HepG2 (cell line): ENCODE data around the gene ZSWIM8. TPM values are rescaled to one million over a fixed set of nuclear protein-coding genes. Genes with fewer than 3 reads are reported as not detected.

ENCODE experiments used
- ASH2L ChIP-seq: fragments of 300-600, 200-600 bp; sonication (generic); IDR thresholded peaks from 2 replicates; pipeline ENCODE4 v1.7.0; 2017; ENCODE audit warnings: low read depth, mild to moderate bottlenecking, moderate library complexity, mixed read lengths, low read length; ENCODE audit not compliant: insufficient read length
- ATF1 ChIP-seq: IDR thresholded peaks from 2 replicates; pipeline ENCODE4 v1.6.1; 2016; ENCODE audit warnings: mild to moderate bottlenecking, control low read depth
- IRF2 ChIP-seq: IDR thresholded peaks from 2 replicates; pipeline ENCODE4 v1.6.1; 2018; ENCODE audit warnings: missing genetic modification reagents, missing compliant biosample characterization
- KLF16 ChIP-seq, 2 experiments: sonication (generic) in 1 of 2; formaldehyde crosslinking in 1 of 2; IDR thresholded peaks; 2 replicates each; pipeline versions ENCODE4 v1.6.1 to v1.8.0; 2016 to 2023; ENCODE audit warnings: missing genetic modification reagents in 2 of 2, missing compliant biosample characterization in 1 of 2
- LCORL ChIP-seq, 2 experiments: fragments of 450-650 bp in 1 of 2; sonication (generic) in 1 of 2; formaldehyde crosslinking in 1 of 2; IDR thresholded peaks; 2 replicates each; pipeline versions ENCODE4 v1.5.0 to v1.6.1; 2017 to 2020; ENCODE audit warnings: antibody characterized with exemption in 1 of 2, missing genetic modification reagents in 1 of 2
- NFYB ChIP-seq: sonication (generic); formaldehyde crosslinking; IDR thresholded peaks from 2 replicates; pipeline ENCODE4 v1.4.0; 2020; ENCODE audit warnings: missing genetic modification reagents
- RELA ChIP-seq: sonication (generic); formaldehyde crosslinking; IDR thresholded peaks from 2 replicates; pipeline ENCODE4 v1.4.0; 2020; ENCODE audit warnings: missing genetic modification reagents
- SAFB2 ChIP-seq: sonication (generic); formaldehyde crosslinking; IDR thresholded peaks from 2 replicates; pipeline ENCODE4 v1.5.1; 2020; ENCODE audit warnings: missing genetic modification reagents, low read depth, mild to moderate bottlenecking, borderline replicate concordance
- SRSF9 ChIP-seq: fragments of 200-400 bp; formaldehyde crosslinking; IDR thresholded peaks from 2 replicates; pipeline ENCODE4 v1.6.1; 2018; ENCODE audit warnings: borderline replicate concordance, mild to moderate bottlenecking, low read depth, low read length; ENCODE audit not compliant: insufficient read depth, poor library complexity, severe bottlenecking
- SUZ12 ChIP-seq: fragments of 150-350 bp; IDR thresholded peaks from 2 replicates; pipeline ENCODE4 v1.6.1; 2014; ENCODE audit warnings: low read depth, low read length
- XRCC5 ChIP-seq: fragments of 200-400 bp; formaldehyde crosslinking; optimal IDR thresholded peaks from 2 replicates; pipeline ENCODE3; 2017; ENCODE audit warnings: mild to moderate bottlenecking, low read length
- ZFP90 ChIP-seq: sonication (generic); formaldehyde crosslinking; IDR thresholded peaks from 2 replicates; pipeline ENCODE4 v1.8.0; 2022; ENCODE audit warnings: missing genetic modification reagents, mild to moderate bottlenecking, inconsistent platforms, borderline replicate concordance
- polyA plus RNA-seq, 8 experiments: library from polyadenylated mRNA; depleted of rRNA in 3 of 8; stranded (reverse) in 7 of 8; unstranded in 1 of 8; fragments of >200 nt; fragmentation: Illumina TruSeq in 4 of 8; extraction: Trizol in 4 of 8; gene quantifications; 2 replicates each; pipeline versions ENCODE4 v1.2.1 to v1.2.3, GENCODE V29; 2011 to 2016; ENCODE audit warnings: low read depth in 4 of 8, missing spikeins in 1 of 8, mixed read lengths in 1 of 8; ENCODE audit not compliant: insufficient read depth in 1 of 8
- total RNA-seq, 5 experiments: library from RNA; depleted of rRNA; stranded (reverse); fragments of >200 nt; fragmentation: Illumina TruSeq; extraction: Trizol; gene quantifications; 2 replicates each; pipeline ENCODE4 v1.2.3, GENCODE V29; 2016; ENCODE audit warnings: low read depth in 1 of 5
- TF ChIP-seq, protein P1 (sequence below): sonication (generic); formaldehyde crosslinking; IDR thresholded peaks from 2 replicates; pipeline ENCODE4; 2020; ENCODE audit warnings: missing genetic modification reagents, mild to moderate bottlenecking, borderline replicate concordance
- TF ChIP-seq, protein P2 (sequence below): sonication (generic); formaldehyde crosslinking; IDR thresholded peaks from 2 replicates; pipeline ENCODE4 v1.5.1; 2020; ENCODE audit warnings: missing genetic modification reagents, mild to moderate bottlenecking, borderline replicate concordance
- TF ChIP-seq, protein P3 (sequence below): sonication (generic); formaldehyde crosslinking; IDR thresholded peaks from 2 replicates; pipeline ENCODE4 v1.4.0; 2020; ENCODE audit warnings: low read depth, missing genetic modification reagents
- TF ChIP-seq, protein P4 (sequence below): sonication (generic); IDR thresholded peaks from 2 replicates; pipeline ENCODE4 v1.6.1; 2016; ENCODE audit warnings: low read depth, borderline replicate concordance
- TF ChIP-seq, protein P5 (sequence below): IDR thresholded peaks from 2 replicates; pipeline ENCODE4 v1.6.1; 2016; ENCODE audit warnings: missing genetic modification reagents, missing compliant biosample characterization

Gene ZSWIM8
- total and polyA plus RNA-seq, 2 of the 13 experiments (the other 11 are each of a cell fraction or from before 2014, with no cell fraction given), result 39.9 to 98.2 TPM

DNA sequence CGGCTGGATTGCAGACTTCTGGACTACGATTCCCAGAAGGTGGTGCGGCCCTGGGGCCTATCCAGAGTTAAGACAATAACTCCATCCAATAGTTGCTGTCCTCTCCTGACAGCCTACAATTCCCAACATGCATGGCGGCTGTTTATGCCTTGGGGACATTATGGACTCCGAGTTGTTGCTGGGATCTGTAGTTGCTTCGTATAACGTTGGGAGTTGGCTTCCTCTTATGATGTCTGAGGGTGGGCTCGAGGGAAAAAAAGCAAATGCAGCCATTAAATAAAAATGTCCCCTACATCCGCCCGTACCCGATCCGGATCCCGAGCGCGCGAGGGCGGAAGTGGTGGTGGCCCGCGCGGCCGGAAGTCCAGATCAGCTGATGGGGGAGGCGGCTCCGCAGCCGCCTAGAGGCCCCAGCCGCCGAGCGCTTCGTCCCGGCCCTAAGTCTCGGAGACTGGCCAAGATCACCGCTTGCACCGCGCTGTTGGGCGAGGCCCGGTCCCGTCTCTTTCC is at the start of gene ZSWIM8 (continued):
- TF ChIP-seq, protein P1, sequence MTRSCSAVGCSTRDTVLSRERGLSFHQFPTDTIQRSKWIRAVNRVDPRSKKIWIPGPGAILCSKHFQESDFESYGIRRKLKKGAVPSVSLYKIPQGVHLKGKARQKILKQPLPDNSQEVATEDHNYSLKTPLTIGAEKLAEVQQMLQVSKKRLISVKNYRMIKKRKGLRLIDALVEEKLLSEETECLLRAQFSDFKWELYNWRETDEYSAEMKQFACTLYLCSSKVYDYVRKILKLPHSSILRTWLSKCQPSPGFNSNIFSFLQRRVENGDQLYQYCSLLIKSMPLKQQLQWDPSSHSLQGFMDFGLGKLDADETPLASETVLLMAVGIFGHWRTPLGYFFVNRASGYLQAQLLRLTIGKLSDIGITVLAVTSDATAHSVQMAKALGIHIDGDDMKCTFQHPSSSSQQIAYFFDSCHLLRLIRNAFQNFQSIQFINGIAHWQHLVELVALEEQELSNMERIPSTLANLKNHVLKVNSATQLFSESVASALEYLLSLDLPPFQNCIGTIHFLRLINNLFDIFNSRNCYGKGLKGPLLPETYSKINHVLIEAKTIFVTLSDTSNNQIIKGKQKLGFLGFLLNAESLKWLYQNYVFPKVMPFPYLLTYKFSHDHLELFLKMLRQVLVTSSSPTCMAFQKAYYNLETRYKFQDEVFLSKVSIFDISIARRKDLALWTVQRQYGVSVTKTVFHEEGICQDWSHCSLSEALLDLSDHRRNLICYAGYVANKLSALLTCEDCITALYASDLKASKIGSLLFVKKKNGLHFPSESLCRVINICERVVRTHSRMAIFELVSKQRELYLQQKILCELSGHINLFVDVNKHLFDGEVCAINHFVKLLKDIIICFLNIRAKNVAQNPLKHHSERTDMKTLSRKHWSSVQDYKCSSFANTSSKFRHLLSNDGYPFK (CRISPR knock-in tag), result peak; percentile 69; the same call in 1 of the 2 replicates
- TF ChIP-seq ASH2L (peak; percentile 93), XRCC5 (peak; percentile 16), SUZ12 (peak; percentile 79), KLF16 (CRISPR knock-in tag; IDR thresholded peaks at IDR 0.05) (peak in 1 of 2 experiments; percentile 63; a peak in 1 of 4 replicates), IRF2 (CRISPR knock-in tag) (0 out of 2 replicates have a peak, but pooled peaks have one; percentile 23), RELA (no peak), ZFP90 (no peak; the same call in 1 of the 2 replicates), SRSF9 (no peak), ATF1 (CRISPR knock-in tag) (peak; percentile 60; the same call in 1 of the 2 replicates), NFYB (CRISPR knock-in tag) (peak; percentile 89), LCORL (IDR thresholded peaks at IDR 0.05) (no peak), LCORL (CRISPR knock-in tag; IDR thresholded peaks at IDR 0.05) (0 out of 2 replicates have a peak, but pooled peaks have one; percentile 32), SAFB2 (CRISPR knock-in tag) (no peak)
- TF ChIP-seq, protein P2, sequence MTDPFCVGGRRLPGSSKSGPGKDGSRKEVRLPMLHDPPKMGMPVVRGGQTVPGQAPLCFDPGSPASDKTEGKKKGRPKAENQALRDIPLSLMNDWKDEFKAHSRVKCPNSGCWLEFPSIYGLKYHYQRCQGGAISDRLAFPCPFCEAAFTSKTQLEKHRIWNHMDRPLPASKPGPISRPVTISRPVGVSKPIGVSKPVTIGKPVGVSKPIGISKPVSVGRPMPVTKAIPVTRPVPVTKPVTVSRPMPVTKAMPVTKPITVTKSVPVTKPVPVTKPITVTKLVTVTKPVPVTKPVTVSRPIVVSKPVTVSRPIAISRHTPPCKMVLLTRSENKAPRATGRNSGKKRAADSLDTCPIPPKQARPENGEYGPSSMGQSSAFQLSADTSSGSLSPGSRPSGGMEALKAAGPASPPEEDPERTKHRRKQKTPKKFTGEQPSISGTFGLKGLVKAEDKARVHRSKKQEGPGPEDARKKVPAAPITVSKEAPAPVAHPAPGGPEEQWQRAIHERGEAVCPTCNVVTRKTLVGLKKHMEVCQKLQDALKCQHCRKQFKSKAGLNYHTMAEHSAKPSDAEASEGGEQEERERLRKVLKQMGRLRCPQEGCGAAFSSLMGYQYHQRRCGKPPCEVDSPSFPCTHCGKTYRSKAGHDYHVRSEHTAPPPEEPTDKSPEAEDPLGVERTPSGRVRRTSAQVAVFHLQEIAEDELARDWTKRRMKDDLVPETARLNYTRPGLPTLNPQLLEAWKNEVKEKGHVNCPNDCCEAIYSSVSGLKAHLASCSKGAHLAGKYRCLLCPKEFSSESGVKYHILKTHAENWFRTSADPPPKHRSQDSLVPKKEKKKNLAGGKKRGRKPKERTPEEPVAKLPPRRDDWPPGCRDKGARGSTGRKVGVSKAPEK (CRISPR knock-in tag), result no peak
- TF ChIP-seq, protein P3, sequence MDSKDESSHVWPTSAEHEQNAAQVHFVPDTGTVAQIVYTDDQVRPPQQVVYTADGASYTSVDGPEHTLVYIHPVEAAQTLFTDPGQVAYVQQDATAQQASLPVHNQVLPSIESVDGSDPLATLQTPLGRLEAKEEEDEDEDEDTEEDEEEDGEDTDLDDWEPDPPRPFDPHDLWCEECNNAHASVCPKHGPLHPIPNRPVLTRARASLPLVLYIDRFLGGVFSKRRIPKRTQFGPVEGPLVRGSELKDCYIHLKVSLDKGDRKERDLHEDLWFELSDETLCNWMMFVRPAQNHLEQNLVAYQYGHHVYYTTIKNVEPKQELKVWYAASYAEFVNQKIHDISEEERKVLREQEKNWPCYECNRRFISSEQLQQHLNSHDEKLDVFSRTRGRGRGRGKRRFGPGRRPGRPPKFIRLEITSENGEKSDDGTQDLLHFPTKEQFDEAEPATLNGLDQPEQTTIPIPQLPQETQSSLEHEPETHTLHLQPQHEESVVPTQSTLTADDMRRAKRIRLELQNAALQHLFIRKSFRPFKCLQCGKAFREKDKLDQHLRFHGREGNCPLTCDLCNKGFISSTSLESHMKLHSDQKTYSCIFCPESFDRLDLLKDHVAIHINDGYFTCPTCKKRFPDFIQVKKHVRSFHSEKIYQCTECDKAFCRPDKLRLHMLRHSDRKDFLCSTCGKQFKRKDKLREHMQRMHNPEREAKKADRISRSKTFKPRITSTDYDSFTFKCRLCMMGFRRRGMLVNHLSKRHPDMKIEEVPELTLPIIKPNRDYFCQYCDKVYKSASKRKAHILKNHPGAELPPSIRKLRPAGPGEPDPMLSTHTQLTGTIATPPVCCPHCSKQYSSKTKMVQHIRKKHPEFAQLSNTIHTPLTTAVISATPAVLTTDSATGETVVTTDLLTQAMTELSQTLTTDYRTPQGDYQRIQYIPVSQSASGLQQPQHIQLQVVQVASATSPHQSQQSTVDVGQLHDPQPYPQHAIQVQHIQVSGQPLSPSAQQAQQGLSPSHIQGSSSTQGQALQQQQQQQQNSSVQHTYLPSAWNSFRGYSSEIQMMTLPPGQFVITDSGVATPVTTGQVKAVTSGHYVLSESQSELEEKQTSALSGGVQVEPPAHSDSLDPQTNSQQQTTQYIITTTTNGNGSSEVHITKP (CRISPR knock-in tag), result 0 out of 2 replicates have a peak, but pooled peaks have one; percentile 68
- TF ChIP-seq, protein P4, sequence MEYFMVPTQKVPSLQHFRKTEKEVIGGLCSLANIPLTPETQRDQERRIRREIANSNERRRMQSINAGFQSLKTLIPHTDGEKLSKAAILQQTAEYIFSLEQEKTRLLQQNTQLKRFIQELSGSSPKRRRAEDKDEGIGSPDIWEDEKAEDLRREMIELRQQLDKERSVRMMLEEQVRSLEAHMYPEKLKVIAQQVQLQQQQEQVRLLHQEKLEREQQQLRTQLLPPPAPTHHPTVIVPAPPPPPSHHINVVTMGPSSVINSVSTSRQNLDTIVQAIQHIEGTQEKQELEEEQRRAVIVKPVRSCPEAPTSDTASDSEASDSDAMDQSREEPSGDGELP, result peak; percentile 100
- TF ChIP-seq, protein P5, sequence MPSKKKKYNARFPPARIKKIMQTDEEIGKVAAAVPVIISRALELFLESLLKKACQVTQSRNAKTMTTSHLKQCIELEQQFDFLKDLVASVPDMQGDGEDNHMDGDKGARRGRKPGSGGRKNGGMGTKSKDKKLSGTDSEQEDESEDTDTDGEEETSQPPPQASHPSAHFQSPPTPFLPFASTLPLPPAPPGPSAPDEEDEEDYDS (CRISPR knock-in tag), result peak; percentile 54; the same call in 1 of the 2 replicates
